GM23338 (cell line): ENCODE data around the gene PUM1. TPM values are rescaled to one million over a fixed set of nuclear protein-coding genes. Genes with fewer than 3 reads are reported as not detected.
A peak's percentile ranks its signal among the peaks of the same experiment; 100 is the strongest.

Experiments
- ATAC-seq: fragments of 200-7000 bp; cut with Tn5 transposase; 3 replicates; pipeline ENCODE4 v1.9.1; 2020
- DNase-seq: peaks from one replicate; pipeline ENCODE4 v3.0.0-alpha.2; 2015; ENCODE audit warnings: low spot score
- H2AFZ ChIP-seq: fragments of 200-600 bp; sonication (generic); 2 replicates; pipeline ENCODE4 v1.8.0; 2016; ENCODE audit warnings: antibody characterized with exemption, mild to moderate bottlenecking, moderate library complexity
- H3F3A ChIP-seq: fragments of 200-600 bp; sonication (generic); replicated peaks from 2 replicates; pipeline ENCODE4 v1.8.0; 2017; ENCODE audit warnings: antibody characterized with exemption, mixed run types, low read depth
- H3K27ac ChIP-seq: fragments of 200-600 bp; sonication (generic); 2 replicates; pipeline ENCODE4 v1.6.1; 2016; ENCODE audit warnings: low read depth
- H3K27me3 ChIP-seq: fragments of 200-600 bp; sonication (generic); 2 replicates; pipeline ENCODE4 v1.8.0; 2016; ENCODE audit warnings: mild to moderate bottlenecking, mixed run types, moderate library complexity; ENCODE audit not compliant: insufficient read depth
- H3K36me3 ChIP-seq: fragments of 200-600 bp; sonication (generic); 2 replicates; pipeline ENCODE4 v1.8.0; 2016; ENCODE audit warnings: mild to moderate bottlenecking; ENCODE audit not compliant: insufficient read depth
- H3K4me1 ChIP-seq: fragments of 200-600 bp; sonication (generic); 2 replicates; pipeline ENCODE4 v1.8.0; 2016; ENCODE audit warnings: mild to moderate bottlenecking, moderate library complexity; ENCODE audit not compliant: insufficient read depth
- H3K4me2 ChIP-seq: fragments of 200-600 bp; sonication (generic); 2 replicates; pipeline ENCODE4 v1.7.1; 2017; ENCODE audit warnings: mixed run types
- H3K4me3 ChIP-seq: fragments of 200-600 bp; sonication (generic); 2 replicates; pipeline ENCODE4 v1.6.1; 2016; ENCODE audit warnings: mixed run types
- H3K79me2 ChIP-seq: fragments of 200-600 bp; sonication (generic); replicated peaks from 2 replicates; pipeline ENCODE4 v1.8.0; 2017; ENCODE audit warnings: mild to moderate bottlenecking; ENCODE audit not compliant: insufficient read depth
- H3K9me2 ChIP-seq: fragments of 200-600 bp; sonication (generic); 2 replicates; pipeline ENCODE4 v1.8.0; 2017; ENCODE audit not compliant: insufficient read depth
- H4K20me1 ChIP-seq: fragments of 200-600 bp; sonication (generic); replicated peaks from 2 replicates; pipeline ENCODE4 v1.8.0; 2017; ENCODE audit warnings: mild to moderate bottlenecking; ENCODE audit not compliant: insufficient read depth
- H3K27ac Mint-ChIP-seq: 2 replicates; pipeline ENCODE4 v1.8.0; 2020; ENCODE audit warnings: inconsistent platforms, mild to moderate bottlenecking, moderate library complexity, mixed read lengths
- H3K27me3 Mint-ChIP-seq: 3 replicates; pipeline ENCODE4 v1.8.0; 2022; ENCODE audit warnings: low read depth, mild to moderate bottlenecking, moderate library complexity, mixed read lengths, inconsistent platforms; ENCODE audit not compliant: insufficient read depth, poor library complexity
- H3K36me3 Mint-ChIP-seq: 3 replicates; pipeline ENCODE4 v1.8.0; 2021; ENCODE audit warnings: low read depth, mild to moderate bottlenecking, inconsistent platforms, moderate library complexity, mixed read lengths
- H3K4me1 Mint-ChIP-seq: 3 replicates; pipeline ENCODE4 v1.8.0; 2020; ENCODE audit warnings: mild to moderate bottlenecking, inconsistent platforms, mixed read lengths
- H3K4me3 Mint-ChIP-seq: 3 replicates; pipeline ENCODE4 v1.8.0; 2021; ENCODE audit warnings: moderate library complexity, mild to moderate bottlenecking, inconsistent platforms, mixed read lengths
- H3K9me3 Mint-ChIP-seq: 3 replicates; pipeline ENCODE4 v1.8.0; 2020; ENCODE audit warnings: moderate library complexity, mild to moderate bottlenecking, inconsistent platforms, mixed read lengths
- EZH2 ChIP-seq: fragments of 200-600 bp; sonication (generic); IDR thresholded peaks from one replicate; pipeline ENCODE4 v1.8.0; 2017; ENCODE audit warnings: antibody characterized with exemption, mild to moderate bottlenecking, low read depth; ENCODE audit not compliant: unreplicated experiment
- JUNB ChIP-seq: IDR thresholded peaks from one replicate; pipeline ENCODE4 v1.6.1; 2016; ENCODE audit warnings: antibody characterized with exemption; ENCODE audit not compliant: unreplicated experiment
- NANOG ChIP-seq: IDR thresholded peaks from 2 replicates; pipeline ENCODE4 v1.6.1; 2016; ENCODE audit warnings: antibody characterized with exemption, borderline replicate concordance
- POLR2AphosphoS5 ChIP-seq: IDR thresholded peaks from 2 replicates; pipeline ENCODE4 v1.6.1; 2016; ENCODE audit warnings: antibody characterized with exemption, low read depth
- polyA plus RNA-seq: library from polyadenylated mRNA; unstranded; fragments of >200 nt; fragmentation: Nextera tagmentation; extraction: Ambion mirVana; gene quantifications from 2 replicates; pipeline ENCODE4 v1.2.1, GENCODE V29; 2016
- total RNA-seq: library from RNA; depleted of rRNA; stranded (reverse); fragments of >200 nt; shearing (Covaris generic); gene quantifications from 2 replicates; pipeline ENCODE4 v1.2.3, GENCODE V29; 2014
- TF ChIP-seq, protein P1 (sequence below): fragments of 250-450 bp; sonication (Bioruptor Pico); IDR thresholded peaks from 2 replicates; pipeline ENCODE4 v1.5.0; 2020; ENCODE audit warnings: mild to moderate bottlenecking, moderate library complexity
- TF ChIP-seq, protein P2 (sequence below): IDR thresholded peaks from 2 replicates; pipeline ENCODE4 v1.6.1; 2016; ENCODE audit warnings: antibody characterized with exemption
- TF ChIP-seq, protein P3 (sequence below): IDR thresholded peaks from one replicate; pipeline ENCODE4 v1.6.1; 2018; ENCODE audit warnings: antibody characterized with exemption; ENCODE audit not compliant: unreplicated experiment
- TF ChIP-seq, protein P4 (sequence below), 2 experiments: fragments of 200-600 bp in 1 of 2; sonication (generic) in 1 of 2; conservative IDR thresholded peaks; 2 replicates each; pipeline versions ENCODE4 v1.5.1 to v1.6.1; 2016 to 2017; ENCODE audit warnings: antibody characterized with exemption in 2 of 2, low read depth in 2 of 2, mild to moderate bottlenecking in 2 of 2, moderate library complexity in 1 of 2

Gene PUM1
- total and polyA plus RNA-seq, 2 experiments from 2014 or later, result 44.4 to 117 TPM

DNA sequence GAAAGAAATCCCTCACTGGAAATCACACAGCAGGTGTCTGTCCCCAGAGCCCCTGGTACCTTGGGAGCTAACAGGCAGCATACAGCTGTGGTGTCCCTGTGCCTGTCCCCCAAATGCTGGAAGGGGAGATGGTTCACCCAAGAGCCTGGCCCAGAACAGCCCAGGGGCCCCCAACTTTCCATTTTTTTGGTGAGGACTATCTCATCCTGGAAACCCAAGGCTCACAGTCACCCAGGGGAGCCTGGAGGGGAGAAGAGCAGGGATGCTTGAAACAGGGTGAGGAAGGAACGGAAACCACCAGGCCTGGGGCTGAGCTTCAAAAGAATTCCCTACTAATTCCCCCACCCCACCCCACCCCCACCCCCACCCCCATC is 160.6 kb downstream of the PUM1 start (continued):
- TF ChIP-seq, protein P1, sequence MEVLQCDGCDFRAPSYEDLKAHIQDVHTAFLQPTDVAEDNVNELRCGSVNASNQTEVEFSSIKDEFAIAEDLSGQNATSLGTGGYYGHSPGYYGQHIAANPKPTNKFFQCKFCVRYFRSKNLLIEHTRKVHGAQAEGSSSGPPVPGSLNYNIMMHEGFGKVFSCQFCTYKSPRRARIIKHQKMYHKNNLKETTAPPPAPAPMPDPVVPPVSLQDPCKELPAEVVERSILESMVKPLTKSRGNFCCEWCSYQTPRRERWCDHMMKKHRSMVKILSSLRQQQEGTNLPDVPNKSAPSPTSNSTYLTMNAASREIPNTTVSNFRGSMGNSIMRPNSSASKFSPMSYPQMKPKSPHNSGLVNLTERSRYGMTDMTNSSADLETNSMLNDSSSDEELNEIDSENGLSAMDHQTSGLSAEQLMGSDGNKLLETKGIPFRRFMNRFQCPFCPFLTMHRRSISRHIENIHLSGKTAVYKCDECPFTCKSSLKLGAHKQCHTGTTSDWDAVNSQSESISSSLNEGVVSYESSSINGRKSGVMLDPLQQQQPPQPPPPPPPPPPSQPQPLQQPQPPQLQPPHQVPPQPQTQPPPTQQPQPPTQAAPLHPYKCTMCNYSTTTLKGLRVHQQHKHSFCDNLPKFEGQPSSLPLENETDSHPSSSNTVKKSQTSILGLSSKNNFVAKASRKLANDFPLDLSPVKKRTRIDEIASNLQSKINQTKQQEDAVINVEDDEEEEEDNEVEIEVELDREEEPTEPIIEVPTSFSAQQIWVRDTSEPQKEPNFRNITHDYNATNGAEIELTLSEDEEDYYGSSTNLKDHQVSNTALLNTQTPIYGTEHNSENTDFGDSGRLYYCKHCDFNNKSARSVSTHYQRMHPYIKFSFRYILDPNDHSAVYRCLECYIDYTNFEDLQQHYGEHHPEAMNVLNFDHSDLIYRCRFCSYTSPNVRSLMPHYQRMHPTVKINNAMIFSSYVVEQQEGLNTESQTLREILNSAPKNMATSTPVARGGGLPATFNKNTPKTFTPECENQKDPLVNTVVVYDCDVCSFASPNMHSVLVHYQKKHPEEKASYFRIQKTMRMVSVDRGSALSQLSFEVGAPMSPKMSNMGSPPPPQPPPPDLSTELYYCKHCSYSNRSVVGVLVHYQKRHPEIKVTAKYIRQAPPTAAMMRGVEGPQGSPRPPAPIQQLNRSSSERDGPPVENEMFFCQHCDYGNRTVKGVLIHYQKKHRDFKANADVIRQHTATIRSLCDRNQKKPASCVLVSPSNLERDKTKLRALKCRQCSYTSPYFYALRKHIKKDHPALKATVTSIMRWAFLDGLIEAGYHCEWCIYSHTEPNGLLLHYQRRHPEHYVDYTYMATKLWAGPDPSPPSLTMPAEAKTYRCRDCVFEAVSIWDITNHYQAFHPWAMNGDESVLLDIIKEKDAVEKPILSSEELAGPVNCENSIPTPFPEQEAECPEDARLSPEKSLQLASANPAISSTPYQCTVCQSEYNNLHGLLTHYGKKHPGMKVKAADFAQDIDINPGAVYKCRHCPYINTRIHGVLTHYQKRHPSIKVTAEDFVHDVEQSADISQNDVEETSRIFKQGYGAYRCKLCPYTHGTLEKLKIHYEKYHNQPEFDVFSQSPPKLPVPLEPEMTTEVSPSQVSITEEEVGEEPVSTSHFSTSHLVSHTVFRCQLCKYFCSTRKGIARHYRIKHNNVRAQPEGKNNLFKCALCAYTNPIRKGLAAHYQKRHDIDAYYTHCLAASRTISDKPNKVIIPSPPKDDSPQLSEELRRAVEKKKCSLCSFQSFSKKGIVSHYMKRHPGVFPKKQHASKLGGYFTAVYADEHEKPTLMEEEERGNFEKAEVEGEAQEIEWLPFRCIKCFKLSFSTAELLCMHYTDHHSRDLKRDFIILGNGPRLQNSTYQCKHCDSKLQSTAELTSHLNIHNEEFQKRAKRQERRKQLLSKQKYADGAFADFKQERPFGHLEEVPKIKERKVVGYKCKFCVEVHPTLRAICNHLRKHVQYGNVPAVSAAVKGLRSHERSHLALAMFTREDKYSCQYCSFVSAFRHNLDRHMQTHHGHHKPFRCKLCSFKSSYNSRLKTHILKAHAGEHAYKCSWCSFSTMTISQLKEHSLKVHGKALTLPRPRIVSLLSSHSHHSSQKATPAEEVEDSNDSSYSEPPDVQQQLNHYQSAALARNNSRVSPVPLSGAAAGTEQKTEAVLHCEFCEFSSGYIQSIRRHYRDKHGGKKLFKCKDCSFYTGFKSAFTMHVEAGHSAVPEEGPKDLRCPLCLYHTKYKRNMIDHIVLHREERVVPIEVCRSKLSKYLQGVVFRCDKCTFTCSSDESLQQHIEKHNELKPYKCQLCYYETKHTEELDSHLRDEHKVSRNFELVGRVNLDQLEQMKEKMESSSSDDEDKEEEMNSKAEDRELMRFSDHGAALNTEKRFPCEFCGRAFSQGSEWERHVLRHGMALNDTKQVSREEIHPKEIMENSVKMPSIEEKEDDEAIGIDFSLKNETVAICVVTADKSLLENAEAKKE, result no peak

DNA sequence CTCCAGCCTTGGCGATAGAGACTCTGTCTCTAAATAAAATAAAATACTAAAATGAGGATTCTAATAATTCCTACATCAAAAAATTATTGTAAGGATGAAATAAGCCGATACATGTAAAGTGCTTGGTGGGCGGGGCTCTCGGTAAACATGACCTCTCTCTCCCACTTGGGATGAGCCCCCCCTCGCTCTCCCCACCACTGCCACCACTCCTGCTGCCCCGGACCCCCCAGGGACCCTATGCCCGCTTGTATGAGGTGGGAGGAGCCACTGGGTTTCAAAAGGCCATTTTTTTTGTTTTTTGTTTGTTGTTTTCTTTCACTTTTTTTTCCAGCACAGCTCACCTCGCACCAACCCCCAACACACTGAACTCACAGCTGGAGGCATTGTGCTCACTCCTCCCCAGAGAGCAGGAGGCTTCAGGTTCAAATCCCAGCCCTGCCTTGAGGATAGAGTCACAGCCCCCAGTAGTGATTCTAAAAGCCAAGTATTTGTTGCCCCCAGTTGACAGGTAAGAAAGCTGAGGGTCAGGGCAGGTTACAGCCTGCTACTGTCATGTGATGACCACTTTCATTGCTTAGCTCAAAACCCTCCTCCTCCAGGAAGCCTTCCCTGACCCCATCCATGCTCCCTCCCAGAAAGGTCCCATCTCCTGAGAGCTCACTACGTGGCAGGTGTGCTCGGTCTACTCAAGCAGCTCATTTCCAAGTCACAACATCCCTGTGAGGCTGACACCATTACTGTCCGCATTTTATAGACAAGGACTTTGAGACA is 161.1 kb downstream of the PUM1 start:
- peaks cover 4% of the 10 kb centered on the region; the same call in 1 of the 2 replicates for H4K20me1 ChIP-seq
- no peaks in the 10 kb centered on the region for H3K36me3 ChIP-seq
- Mint-ChIP-seq H3K27ac (peak overlapping the region; percentile 38; the same call in 1 of the 2 replicates), H3K4me3 (no peak overlapping the region), H3K4me1 (peaks cover 54% of the 10 kb centered on the region), H3K9me3 (no peaks in the 10 kb centered on the region), H3K27me3 (peaks cover 20% of the 10 kb centered on the region), H3K36me3 (no peaks in the 10 kb centered on the region; the same call in 2 of the 3 replicates)
- peaks cover 13% of the 10 kb centered on the region for H3K27me3 ChIP-seq
- H3F3A ChIP-seq, result peaks cover 12% of the 10 kb centered on the region; the same call in 1 of the 2 replicates
- H3K79me2 ChIP-seq, result peaks cover 3% of the 10 kb centered on the region
- DNase-seq (no peak), ATAC-seq (no peak)
- H3K27ac ChIP-seq, result no peak overlapping the region
- TF ChIP-seq, protein P2, sequence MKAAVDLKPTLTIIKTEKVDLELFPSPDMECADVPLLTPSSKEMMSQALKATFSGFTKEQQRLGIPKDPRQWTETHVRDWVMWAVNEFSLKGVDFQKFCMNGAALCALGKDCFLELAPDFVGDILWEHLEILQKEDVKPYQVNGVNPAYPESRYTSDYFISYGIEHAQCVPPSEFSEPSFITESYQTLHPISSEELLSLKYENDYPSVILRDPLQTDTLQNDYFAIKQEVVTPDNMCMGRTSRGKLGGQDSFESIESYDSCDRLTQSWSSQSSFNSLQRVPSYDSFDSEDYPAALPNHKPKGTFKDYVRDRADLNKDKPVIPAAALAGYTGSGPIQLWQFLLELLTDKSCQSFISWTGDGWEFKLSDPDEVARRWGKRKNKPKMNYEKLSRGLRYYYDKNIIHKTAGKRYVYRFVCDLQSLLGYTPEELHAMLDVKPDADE, result no peak
- TF ChIP-seq EZH2 (no peak), POLR2AphosphoS5 (no peak), JUNB (no peak), NANOG (no peak)
- TF ChIP-seq, protein P3, sequence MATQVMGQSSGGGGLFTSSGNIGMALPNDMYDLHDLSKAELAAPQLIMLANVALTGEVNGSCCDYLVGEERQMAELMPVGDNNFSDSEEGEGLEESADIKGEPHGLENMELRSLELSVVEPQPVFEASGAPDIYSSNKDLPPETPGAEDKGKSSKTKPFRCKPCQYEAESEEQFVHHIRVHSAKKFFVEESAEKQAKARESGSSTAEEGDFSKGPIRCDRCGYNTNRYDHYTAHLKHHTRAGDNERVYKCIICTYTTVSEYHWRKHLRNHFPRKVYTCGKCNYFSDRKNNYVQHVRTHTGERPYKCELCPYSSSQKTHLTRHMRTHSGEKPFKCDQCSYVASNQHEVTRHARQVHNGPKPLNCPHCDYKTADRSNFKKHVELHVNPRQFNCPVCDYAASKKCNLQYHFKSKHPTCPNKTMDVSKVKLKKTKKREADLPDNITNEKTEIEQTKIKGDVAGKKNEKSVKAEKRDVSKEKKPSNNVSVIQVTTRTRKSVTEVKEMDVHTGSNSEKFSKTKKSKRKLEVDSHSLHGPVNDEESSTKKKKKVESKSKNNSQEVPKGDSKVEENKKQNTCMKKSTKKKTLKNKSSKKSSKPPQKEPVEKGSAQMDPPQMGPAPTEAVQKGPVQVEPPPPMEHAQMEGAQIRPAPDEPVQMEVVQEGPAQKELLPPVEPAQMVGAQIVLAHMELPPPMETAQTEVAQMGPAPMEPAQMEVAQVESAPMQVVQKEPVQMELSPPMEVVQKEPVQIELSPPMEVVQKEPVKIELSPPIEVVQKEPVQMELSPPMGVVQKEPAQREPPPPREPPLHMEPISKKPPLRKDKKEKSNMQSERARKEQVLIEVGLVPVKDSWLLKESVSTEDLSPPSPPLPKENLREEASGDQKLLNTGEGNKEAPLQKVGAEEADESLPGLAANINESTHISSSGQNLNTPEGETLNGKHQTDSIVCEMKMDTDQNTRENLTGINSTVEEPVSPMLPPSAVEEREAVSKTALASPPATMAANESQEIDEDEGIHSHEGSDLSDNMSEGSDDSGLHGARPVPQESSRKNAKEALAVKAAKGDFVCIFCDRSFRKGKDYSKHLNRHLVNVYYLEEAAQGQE, result no peak
- TF ChIP-seq, protein P4, sequence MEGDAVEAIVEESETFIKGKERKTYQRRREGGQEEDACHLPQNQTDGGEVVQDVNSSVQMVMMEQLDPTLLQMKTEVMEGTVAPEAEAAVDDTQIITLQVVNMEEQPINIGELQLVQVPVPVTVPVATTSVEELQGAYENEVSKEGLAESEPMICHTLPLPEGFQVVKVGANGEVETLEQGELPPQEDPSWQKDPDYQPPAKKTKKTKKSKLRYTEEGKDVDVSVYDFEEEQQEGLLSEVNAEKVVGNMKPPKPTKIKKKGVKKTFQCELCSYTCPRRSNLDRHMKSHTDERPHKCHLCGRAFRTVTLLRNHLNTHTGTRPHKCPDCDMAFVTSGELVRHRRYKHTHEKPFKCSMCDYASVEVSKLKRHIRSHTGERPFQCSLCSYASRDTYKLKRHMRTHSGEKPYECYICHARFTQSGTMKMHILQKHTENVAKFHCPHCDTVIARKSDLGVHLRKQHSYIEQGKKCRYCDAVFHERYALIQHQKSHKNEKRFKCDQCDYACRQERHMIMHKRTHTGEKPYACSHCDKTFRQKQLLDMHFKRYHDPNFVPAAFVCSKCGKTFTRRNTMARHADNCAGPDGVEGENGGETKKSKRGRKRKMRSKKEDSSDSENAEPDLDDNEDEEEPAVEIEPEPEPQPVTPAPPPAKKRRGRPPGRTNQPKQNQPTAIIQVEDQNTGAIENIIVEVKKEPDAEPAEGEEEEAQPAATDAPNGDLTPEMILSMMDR (conservative IDR thresholded peaks at IDR 0.05; ENCODE audit: low read depth in 2 of 2), result no peak
- H2AFZ ChIP-seq, result no peak overlapping the region
- H3K4me1 ChIP-seq, result peaks cover 36% of the 10 kb centered on the region
- no peak overlapping the region for H3K4me3 ChIP-seq
- 0 out of 2 replicates have a peak overlapping the region, but pooled peaks have one; percentile 26 for H3K4me2 ChIP-seq
- no peaks in the 10 kb centered on the region for H3K9me2 ChIP-seq
